Activated CD4-positive, alpha-beta memory T cell treated with anti-CD3 and anti-CD28 coated beads for 36 hours (primary cell): ENCODE data around the gene TBC1D9. TPM values are rescaled to one million over a fixed set of nuclear protein-coding genes. Genes with fewer than 3 reads are reported as not detected.

Experiments
- CTCF ChIA-PET: fragments of 350-600 bp; sonication (Branson Sonifier 250); formaldehyde crosslinking; loops from one replicate; lab custom pipeline; 2021; ENCODE audit warnings: antibody characterized with exemption, inconsistent platforms; lab: Charles Lee
- POLR2A ChIA-PET: fragments of 350-600 bp; sonication (Branson Sonifier 250); formaldehyde crosslinking; loops from one replicate; lab custom pipeline; 2021; ENCODE audit warnings: antibody characterized with exemption; lab: Charles Lee
- DNase-seq: peaks from one replicate; pipeline ENCODE4 v3.0.0-alpha.2; 2020
- H3K27ac Mint-ChIP-seq: one replicate; pipeline ENCODE4 v1.8.0; 2021; ENCODE audit warnings: mixed read lengths
- H3K27me3 Mint-ChIP-seq: one replicate; pipeline ENCODE4 v1.8.0; 2021; ENCODE audit warnings: mixed read lengths
- H3K36me3 Mint-ChIP-seq: one replicate; pipeline ENCODE4 v1.8.0; 2021; ENCODE audit warnings: mixed read lengths
- H3K4me1 Mint-ChIP-seq: one replicate; pipeline ENCODE4 v1.8.0; 2021; ENCODE audit warnings: low read depth, mixed read lengths
- H3K4me3 Mint-ChIP-seq: one replicate; pipeline ENCODE4 v1.8.0; 2021; ENCODE audit warnings: mild to moderate bottlenecking, mixed read lengths
- H3K9me3 Mint-ChIP-seq: one replicate; pipeline ENCODE4 v1.8.0; 2021; ENCODE audit warnings: mixed read lengths
- intact Hi-C: fragments of 100-400 bp; cut with micrococcal nuclease; formaldehyde crosslinking; loops from one replicate; pipeline ENCODE4 v1.15.1; 2023
- total RNA-seq, 2 experiments: library from RNA; stranded (reverse); gene quantifications; one replicate each; pipeline ENCODE4 v1.2.3, GENCODE V29; 2021

TBC1D9 gene
- total RNA-seq, 2 experiments from 2014 or later: 0.05 TPM; not detected in 1

DNA sequence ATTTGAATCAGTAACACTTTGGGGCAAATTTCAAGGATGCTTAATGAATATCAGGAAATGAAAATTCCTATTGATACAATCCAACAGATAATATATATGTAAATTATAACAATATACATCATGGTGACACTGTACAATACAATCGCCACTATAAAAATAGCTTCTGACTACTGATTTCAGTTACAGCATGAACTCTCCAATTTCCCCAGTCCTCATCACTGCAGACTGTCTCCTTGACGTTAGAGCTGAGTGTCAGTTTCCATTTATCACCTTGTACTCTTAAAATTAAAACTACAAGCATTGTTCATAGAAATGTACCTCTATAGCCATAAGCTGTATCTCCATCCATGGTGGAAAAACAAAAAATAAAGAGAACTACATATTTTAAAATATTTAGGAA is 23.4 kb downstream of the TBC1D9 start:
- Mint-ChIP-seq H3K4me3 (no peak overlapping the region), H3K27ac (no peak overlapping the region), H3K9me3 (no peaks in the 10 kb centered on the region), H3K27me3 (peaks cover 11% of the 10 kb centered on the region), H3K4me1 (no peaks in the 10 kb centered on the region), H3K36me3 (no peaks in the 10 kb centered on the region)
- DNase-seq: no peak
- intact Hi-C loops: no loop called here
- ChIA-PET POLR2A (no interaction called here), CTCF (interaction anchor here (0.5 kb wide), 1 partner anchor 23 kb away, joined by 4 read pairs; no protein-coding TSS in a partner anchor)

DNA sequence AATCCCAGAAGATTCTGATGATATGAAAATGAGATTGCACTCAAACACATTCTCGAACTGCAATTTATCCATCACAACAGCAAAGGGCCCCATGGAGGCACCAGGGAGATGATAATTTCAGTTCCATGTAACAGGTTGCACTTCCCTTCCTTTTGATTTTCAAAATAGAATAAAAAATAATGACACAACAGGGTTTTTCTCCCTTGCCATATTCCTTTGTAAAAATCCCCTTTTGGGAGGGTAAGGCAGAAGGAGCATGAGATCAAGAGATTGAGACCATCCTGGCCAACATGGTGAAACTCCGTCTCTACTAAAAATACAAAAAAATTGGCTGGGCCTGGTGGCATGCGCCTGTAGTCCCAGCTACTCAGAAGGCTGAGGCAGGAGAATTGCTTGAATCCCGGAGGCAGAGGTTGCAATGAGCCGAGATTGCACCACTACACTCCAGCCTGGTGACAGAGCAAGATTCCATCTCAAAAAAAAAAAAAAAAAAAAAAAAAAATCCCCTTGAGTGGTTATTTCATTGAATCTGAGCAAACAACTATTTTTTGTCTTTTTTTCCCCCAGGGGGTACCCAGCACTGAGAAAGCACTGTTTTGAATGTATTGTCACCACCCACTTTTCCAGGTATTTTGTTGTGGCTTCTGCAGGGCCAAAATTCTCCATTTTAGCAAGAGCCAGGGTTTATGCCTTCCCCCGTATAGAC is 26.7 kb downstream of the TBC1D9 start:
- Mint-ChIP-seq H3K27me3 (peaks cover 5% of the 10 kb centered on the region), H3K9me3 (no peaks in the 10 kb centered on the region), H3K36me3 (no peaks in the 10 kb centered on the region), H3K27ac (no peak overlapping the region), H3K4me1 (no peaks in the 10 kb centered on the region), H3K4me3 (no peak overlapping the region)
- ChIA-PET POLR2A (no interaction called here), CTCF (no interaction called here)
- intact Hi-C loops: no loop called here
- DNase-seq: no peak

DNA sequence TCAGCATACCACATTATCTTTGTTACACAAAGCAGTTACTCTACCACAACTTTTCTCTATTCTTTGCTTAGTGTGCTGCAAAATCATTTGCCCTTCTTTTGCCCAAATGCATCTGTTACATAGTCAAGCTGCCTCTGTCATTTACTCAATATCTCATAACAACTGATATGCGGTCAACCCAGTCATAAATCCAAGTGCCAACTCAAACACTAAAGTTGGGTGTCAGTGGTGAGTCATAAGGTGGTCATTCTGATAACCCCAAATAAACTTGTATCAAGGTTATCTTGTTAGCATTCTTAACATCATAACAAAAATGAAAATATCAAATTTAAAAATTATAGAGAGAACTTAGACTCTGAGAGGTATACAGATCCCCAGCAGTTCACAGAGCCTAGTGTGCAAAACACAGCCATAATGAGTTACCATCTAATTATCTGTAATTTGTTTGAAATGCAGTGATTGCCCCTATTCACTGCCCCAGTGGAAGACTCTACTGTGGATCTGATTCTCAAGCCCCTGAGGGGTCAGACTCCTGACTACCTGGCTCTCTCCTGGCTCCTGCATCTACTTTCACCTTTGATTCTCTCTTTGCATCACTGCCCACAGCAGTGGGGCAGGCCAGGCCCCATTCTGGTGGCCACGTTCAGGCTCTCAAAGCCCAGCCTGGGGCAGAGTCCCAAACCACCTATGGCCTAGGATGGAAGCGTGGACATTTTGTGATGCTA is 29.2 kb downstream of the TBC1D9 start:
- no peak overlapping the region for H3K27ac Mint-ChIP-seq
- no peaks in the 10 kb centered on the region for H3K9me3 Mint-ChIP-seq
- POLR2A ChIA-PET: no interaction called here
- no peaks in the 10 kb centered on the region for H3K4me1 Mint-ChIP-seq
- H3K36me3 Mint-ChIP-seq: no peaks in the 10 kb centered on the region
- DNase-seq: no peak
- intact Hi-C loops: no loop called here
- H3K27me3 Mint-ChIP-seq: peaks cover 4% of the 10 kb centered on the region
- no peak overlapping the region for H3K4me3 Mint-ChIP-seq
- CTCF ChIA-PET: no interaction called here

DNA sequence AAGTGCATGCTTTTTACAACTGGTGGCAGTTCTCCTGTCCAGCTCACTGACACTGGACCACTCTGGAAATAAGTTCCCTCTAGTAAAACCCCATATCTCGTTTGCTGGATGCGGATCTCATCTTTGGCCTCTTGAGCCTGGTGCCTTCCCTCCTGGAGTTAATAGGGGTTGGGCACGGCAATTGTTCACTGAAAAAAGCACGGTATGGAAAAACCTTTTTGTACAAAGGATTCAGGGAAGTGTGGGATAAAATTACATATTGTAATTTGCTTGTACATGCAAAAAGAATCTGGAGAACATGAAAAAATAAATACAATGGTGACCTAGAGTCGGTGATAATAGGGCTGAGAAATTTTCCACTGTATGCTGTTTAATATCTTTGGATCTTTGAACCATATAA is 30.6 kb downstream of the TBC1D9 start:
- CTCF ChIA-PET: no interaction called here
- intact Hi-C loops: no loop called here
- Mint-ChIP-seq H3K27me3 (peaks cover 4% of the 10 kb centered on the region), H3K36me3 (no peaks in the 10 kb centered on the region), H3K4me1 (no peaks in the 10 kb centered on the region), H3K27ac (no peak overlapping the region), H3K4me3 (no peak overlapping the region), H3K9me3 (no peaks in the 10 kb centered on the region)
- no peak for DNase-seq
- POLR2A ChIA-PET: interaction anchor here (0.8 kb wide), 1 partner anchor 11 kb away, joined by 3 read pairs; no protein-coding TSS in a partner anchor

DNA sequence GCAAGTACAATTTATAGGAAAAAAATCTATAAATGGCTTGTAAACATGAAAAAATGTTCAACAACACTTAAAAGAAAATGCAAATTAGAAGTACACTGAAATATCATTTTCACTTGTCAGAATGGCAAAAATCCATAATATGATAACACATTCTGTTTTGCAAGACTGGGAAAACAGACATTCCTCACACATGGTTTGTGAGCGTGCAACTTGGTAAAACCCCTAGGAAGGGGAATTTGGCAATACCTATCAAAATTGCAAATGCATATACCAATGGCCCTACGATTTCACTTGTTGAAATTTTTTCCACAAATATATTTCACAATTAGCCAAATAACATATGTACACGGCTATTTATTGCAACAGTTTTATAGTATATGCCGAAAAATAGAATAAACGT is 31.4 kb downstream of the TBC1D9 start:
- DNase-seq: no peak
- no peak overlapping the region for H3K4me3 Mint-ChIP-seq
- H3K27ac Mint-ChIP-seq: no peak overlapping the region
- intact Hi-C loops: no loop called here
- no peaks in the 10 kb centered on the region for H3K4me1 Mint-ChIP-seq
- POLR2A ChIA-PET: no interaction called here
- no peaks in the 10 kb centered on the region for H3K36me3 Mint-ChIP-seq
- H3K9me3 Mint-ChIP-seq: no peaks in the 10 kb centered on the region
- peaks cover 4% of the 10 kb centered on the region for H3K27me3 Mint-ChIP-seq
- CTCF ChIA-PET: no interaction called here

DNA sequence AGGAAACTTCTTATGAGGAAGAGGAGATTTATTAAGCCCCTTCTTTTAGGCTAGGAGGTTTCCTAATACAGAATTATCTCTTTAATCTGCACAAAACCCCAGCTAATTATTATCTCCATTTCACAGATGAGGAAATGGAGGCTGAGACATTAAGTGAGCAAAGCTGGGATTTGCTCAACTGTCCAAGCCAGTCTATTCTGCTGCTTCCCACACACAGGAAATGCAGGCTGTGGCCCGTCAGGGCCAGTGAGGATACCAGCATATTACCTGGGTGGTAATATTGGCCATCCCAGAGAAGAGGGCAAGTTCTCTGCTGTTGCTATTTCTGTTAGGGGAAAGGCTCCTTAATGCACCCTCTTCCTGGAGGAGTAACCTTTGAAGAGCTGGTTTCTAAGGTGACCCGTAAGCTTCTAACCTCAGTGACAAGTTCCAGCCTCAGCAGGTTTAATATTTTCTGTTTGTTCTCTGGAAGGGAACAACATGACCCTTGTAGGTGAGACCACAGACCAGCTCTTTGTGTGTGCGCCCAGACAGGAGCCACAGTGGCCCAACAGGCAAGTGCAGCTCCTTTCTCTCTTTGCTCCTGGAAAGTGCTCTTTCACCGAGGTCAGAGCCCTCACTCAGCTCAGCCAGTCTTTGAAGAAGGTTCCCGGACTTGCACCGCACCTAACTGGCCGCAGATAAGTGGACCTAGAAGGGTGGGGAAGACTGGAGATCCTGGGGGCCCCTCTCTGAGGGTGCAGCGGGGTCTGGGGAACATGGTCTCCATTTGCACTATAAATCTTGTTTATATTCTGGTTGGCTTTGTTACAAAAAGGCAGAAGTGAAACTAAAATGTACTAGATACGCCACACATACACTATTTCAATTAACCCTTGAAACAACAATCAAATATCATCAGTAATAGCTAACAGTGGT is 35.5 kb downstream of the TBC1D9 start:
- Mint-ChIP-seq H3K4me1 (peaks cover 2% of the 10 kb centered on the region), H3K36me3 (no peaks in the 10 kb centered on the region), H3K27ac (no peak overlapping the region), H3K27me3 (no peaks in the 10 kb centered on the region), H3K9me3 (no peaks in the 10 kb centered on the region), H3K4me3 (peak overlapping the region; percentile 30)
- ChIA-PET POLR2A (no interaction called here), CTCF (no interaction called here)
- no peak for DNase-seq
- intact Hi-C loops: no loop called here

DNA sequence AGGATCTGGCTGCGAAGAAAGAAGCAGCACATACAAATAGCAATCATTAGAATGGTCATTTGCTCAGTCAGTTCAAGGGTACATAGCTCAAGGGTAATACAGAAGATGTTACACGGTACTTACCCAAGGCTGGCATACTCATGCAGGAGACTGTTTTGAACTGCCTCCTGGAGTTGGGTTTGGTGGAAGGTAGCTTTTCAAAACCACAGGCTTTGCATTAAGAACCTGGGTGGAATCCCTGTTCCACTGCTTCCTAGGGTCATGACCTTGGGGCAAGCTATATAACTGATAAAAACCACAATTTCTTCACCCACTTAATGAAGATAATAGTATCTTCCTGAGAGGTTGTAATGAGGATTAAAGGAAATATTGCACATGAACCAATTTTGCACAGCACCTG is 36.5 kb downstream of the TBC1D9 start:
- no peak for DNase-seq
- H3K4me1 Mint-ChIP-seq: peaks cover 2% of the 10 kb centered on the region
- ChIA-PET CTCF (no interaction called here), POLR2A (no interaction called here)
- no peak overlapping the region for H3K27ac Mint-ChIP-seq
- no peak overlapping the region for H3K4me3 Mint-ChIP-seq
- intact Hi-C loops: no loop called here
- H3K27me3 Mint-ChIP-seq: no peaks in the 10 kb centered on the region
- no peaks in the 10 kb centered on the region for H3K36me3 Mint-ChIP-seq
- no peaks in the 10 kb centered on the region for H3K9me3 Mint-ChIP-seq

DNA sequence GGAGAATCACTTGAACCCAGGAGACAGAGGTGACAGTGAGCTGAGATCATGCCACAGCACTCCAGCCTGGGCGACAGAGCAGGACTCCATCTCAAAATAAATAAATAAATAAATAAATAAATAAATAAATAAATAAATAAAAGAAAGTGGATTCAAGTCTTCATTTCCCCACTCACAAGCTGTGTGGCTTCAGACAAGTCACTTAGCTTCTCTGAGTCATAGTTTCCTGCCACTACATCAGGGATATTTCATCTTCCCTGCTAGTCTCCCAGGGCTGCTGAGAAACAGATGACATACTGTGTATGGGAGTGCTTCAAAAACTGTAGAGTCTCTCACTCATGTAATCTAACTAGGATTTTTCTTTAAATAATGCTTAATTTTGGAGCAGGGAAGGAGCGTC is 37.2 kb downstream of the TBC1D9 start:
- intact Hi-C loops: no loop called here

DNA sequence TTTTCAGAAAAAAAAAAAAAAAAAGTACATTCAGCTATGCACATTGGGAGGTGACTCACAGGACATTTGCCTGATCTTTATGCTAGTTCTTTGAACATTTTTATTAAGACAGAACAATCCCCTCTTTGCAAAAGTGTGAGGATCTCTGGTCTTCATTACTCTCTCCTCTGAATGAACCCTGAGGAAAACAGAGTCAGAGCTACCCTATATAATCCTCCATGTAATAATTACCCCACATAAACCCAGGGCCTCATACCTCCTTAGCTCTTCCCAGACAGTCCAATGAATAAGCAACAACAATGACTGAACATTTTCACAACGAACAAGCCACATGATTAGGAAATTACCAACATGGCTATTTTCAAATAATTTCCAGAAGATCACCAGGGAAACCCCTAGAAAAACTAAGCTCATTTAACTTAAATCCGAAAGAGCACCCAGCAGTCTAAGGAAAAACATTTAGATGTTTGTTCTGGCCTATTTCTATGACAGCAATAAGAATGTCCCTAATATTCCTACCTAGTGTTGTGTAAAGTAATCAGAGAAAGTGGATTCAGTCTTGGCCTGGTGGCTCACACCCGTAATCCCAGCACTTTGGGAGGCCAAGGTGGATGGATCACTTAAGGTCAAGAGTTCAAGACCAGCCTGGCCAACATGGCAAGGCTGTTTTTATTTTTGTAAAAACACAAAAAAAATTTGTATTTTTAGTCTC is 37.8 kb downstream of the TBC1D9 start:
- Mint-ChIP-seq H3K27me3 (no peaks in the 10 kb centered on the region), H3K36me3 (no peaks in the 10 kb centered on the region), H3K9me3 (no peaks in the 10 kb centered on the region), H3K4me1 (peaks cover 2% of the 10 kb centered on the region), H3K27ac (no peak overlapping the region), H3K4me3 (no peak overlapping the region)
- ChIA-PET POLR2A (no interaction called here), CTCF (no interaction called here)
- no peak for DNase-seq
- intact Hi-C loops: no loop called here

More for the DNA sequence above, 37.2 kb downstream of the TBC1D9 start:
- Mint-ChIP-seq H3K9me3 (no peaks in the 10 kb centered on the region), H3K4me3 (no peak overlapping the region), H3K36me3 (no peaks in the 10 kb centered on the region), H3K27ac (no peak overlapping the region), H3K4me1 (peaks cover 2% of the 10 kb centered on the region), H3K27me3 (no peaks in the 10 kb centered on the region)
- no peak for DNase-seq
- ChIA-PET POLR2A (no interaction called here), CTCF (no interaction called here)

DNA sequence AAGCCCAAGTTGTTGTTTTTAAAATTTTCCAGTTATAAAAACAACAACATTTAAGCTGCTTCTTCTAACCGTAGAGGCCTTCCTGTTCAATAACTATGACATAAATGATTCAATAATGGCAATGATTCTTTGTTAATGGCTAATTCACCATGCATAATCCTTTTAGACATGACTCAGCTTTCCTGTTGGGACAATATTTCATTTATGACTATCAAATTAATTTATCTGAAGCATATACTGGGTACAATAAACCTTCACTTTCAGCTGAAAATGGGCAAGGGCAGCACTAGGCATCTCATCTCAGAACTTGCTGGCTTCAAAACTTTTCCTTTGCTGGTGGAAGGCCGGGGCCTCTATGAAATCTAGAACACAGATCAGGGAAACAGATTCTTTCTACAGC is 38.9 kb downstream of the TBC1D9 start:
- Mint-ChIP-seq H3K4me3 (no peak overlapping the region), H3K9me3 (no peaks in the 10 kb centered on the region), H3K27me3 (no peaks in the 10 kb centered on the region), H3K4me1 (peaks cover 2% of the 10 kb centered on the region), H3K36me3 (no peaks in the 10 kb centered on the region), H3K27ac (no peak overlapping the region)
- ChIA-PET POLR2A (no interaction called here), CTCF (no interaction called here)
- intact Hi-C loops: no loop called here
- DNase-seq: no peak

DNA sequence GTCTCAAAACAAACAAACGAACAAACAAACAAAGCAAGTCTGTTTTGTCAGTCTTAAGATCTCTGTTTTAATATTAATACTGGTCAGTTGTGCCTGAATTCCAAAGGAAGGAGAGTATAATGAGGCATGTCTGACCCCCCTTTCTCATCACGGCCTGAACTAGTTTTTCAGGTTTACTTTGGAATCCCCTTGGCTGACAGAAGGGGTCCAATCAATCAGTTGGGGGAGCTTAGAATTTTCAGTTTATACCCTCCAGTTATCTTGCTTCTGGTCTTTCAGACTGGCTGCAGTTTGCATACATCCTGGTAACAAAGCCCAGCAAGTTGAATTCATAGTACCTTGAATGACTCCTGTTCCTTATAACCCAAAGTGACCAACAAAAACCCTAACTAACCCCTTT is 41.1 kb downstream of the TBC1D9 start:
- ChIA-PET POLR2A (no interaction called here), CTCF (no interaction called here)
- no peaks in the 10 kb centered on the region for H3K9me3 Mint-ChIP-seq
- H3K27me3 Mint-ChIP-seq: no peaks in the 10 kb centered on the region
- intact Hi-C loops: no loop called here
- H3K27ac Mint-ChIP-seq: no peak overlapping the region
- no peaks in the 10 kb centered on the region for H3K36me3 Mint-ChIP-seq
- H3K4me3 Mint-ChIP-seq: no peak overlapping the region
- H3K4me1 Mint-ChIP-seq: peaks cover 6% of the 10 kb centered on the region
- no peak for DNase-seq

DNA sequence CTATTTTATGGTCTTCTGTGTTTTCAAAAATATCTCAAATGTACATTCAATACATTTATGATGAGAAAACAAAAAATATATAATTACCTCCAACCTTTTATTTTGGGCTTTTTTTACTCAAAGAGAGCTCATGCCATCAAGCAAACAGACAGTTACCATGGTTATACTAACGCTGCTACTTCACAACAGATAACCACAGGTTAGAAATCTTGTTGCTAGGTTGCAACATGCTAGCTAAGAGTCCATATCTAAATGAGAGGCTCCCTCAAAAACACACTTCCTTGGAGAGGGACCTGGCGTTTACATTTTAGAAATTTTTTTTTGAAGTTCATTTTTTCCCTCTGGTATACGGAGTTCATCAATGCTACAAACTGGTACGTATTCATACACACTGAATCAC is 44.3 kb downstream of the TBC1D9 start:
- CTCF ChIA-PET: interaction anchor here (0.6 kb wide), 1 partner anchor 392 kb away, joined by 3 read pairs; no protein-coding TSS in a partner anchor

More for the DNA sequence above, 44.3 kb downstream of the TBC1D9 start:
- Mint-ChIP-seq H3K4me1 (peaks cover 4% of the 10 kb centered on the region), H3K27me3 (peaks cover 2% of the 10 kb centered on the region), H3K9me3 (no peaks in the 10 kb centered on the region), H3K4me3 (no peak overlapping the region), H3K36me3 (no peaks in the 10 kb centered on the region), H3K27ac (no peak overlapping the region)
- POLR2A ChIA-PET: no interaction called here
- DNase-seq: no peak
- intact Hi-C loops: no loop called here
